GM13976 (cell line): ENCODE data around the gene TRAF1.
"Not testable (repeated sequence)": the region's sequence is repeated elsewhere in the genome, so short reads cannot be mapped to it uniquely, and the experiment has no call there.

ENCODE experiments used
- DNase-seq: peaks from one replicate; pipeline ENCODE4 v3.0.0; 2012; ENCODE audit warnings: low spot score
- in situ Hi-C: fragments of 300-500 bp; cut with MboI; formaldehyde crosslinking; loops from one replicate; pipeline ENCODE4 v1.12.0; 2022; ENCODE audit warnings: low sequenced_read_pairs, mixed read lengths, inconsistent platforms; ENCODE audit not compliant: unreplicated experiment
- TF ChIP-seq, protein P1 (sequence below): IDR thresholded peaks from 2 replicates; pipeline ENCODE4 v1.5.1; 2012; ENCODE audit warnings: borderline replicate concordance, mild to moderate bottlenecking; ENCODE audit not compliant: insufficient read depth; ENCODE audit errors: extremely low read depth, missing control alignments, control extremely low read depth

TRAF1 gene

DNA sequence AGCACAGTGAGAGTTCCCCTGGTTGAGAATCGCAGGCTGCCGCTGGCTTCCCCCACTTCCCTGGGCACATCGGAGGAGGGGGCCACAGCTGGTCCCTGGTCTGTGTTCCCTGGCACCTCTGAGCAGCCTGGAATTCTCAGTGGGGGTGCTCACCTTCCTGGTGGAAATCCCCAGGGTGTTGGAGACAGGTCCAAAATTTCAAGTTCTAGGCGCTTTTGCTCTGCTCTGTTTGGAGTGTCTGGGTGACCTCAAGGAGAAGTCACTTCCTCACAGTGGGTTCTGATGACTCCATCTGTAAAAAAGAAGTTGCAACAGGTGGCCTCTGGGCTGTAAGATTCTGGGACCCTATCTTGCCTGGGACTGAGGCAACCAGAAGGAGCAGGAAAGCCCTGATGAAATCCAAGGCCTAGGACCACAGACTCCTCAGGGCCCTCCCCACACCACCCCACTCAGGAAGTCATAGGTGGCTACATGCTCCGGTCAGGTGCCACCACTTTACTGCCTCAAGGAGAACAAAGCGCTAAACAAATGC is at the start of gene TRAF1:
Gene TRAF1, minus strand, starts transcription at position 400 of the 532 bp plus-strand sequence. CDS start 721 bp downstream, outside the sequence.
- in situ Hi-C loops, result no loop called here
- DNase-seq, result no peak
- TF ChIP-seq, protein P1, sequence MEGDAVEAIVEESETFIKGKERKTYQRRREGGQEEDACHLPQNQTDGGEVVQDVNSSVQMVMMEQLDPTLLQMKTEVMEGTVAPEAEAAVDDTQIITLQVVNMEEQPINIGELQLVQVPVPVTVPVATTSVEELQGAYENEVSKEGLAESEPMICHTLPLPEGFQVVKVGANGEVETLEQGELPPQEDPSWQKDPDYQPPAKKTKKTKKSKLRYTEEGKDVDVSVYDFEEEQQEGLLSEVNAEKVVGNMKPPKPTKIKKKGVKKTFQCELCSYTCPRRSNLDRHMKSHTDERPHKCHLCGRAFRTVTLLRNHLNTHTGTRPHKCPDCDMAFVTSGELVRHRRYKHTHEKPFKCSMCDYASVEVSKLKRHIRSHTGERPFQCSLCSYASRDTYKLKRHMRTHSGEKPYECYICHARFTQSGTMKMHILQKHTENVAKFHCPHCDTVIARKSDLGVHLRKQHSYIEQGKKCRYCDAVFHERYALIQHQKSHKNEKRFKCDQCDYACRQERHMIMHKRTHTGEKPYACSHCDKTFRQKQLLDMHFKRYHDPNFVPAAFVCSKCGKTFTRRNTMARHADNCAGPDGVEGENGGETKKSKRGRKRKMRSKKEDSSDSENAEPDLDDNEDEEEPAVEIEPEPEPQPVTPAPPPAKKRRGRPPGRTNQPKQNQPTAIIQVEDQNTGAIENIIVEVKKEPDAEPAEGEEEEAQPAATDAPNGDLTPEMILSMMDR, result no peak

DNA sequence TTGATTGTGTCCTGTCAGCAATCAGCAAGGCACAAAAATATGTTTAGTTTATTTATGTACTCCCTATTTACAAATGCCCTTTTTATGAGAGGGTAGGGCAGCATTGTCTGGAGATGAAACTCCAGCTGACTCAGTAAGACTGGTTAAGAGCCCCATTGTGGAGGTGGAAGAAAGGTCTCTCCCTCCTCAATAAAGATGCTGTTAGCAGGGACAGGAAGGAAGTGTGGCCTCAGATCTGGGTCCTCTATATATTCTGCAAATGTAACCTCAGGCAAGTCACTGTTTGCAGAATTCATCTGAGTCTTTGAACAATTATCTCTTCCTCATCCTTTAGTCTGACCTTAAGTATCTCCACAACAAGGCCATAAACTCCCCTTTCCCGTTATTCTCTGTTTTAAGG is 48.3 kb upstream of the TRAF1 start:
- TF ChIP-seq, protein P1, result no peak
- in situ Hi-C loops, result no loop called here
- DNase-seq, result no peak

DNA sequence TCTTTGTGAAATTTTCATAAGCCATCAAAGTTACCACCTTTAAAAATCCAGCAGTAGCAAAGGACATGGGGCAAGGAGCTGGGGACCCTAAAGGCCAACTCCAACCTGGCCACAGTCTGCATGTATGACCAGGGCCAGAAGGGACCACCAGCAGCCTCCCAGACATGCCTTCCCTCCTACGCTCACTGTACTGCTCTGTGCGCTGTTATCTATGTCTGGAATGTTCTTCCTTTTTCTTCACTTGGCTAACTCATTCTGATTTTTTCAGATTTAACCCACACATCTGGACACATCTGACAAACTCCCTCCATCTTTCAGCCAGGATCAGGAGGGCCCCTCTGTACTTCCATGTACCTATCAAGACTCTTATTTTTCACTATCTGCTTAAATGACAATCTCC is 47.6 kb upstream of the TRAF1 start:
- TF ChIP-seq, protein P1, result no peak
- DNase-seq, result no peak
- in situ Hi-C loops, result no loop called here

DNA sequence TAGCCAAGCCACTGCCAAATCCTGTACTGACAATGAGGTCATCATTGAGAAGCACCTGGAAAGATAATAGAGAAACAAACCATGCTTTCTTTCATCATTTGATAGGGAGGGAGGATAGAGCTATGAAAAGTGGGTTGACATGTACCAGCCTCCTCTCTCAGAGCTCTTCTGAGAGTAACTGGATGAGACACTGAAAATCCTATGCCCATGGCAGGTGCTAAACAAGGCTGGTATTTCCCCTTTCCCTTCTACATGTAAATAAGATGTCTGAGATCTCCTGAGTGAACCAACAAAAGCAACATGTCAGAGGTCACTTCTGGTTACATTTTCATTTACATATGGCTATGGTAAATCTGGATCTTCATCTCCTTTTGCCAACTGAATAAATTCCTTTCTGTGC is 45.3 kb upstream of the TRAF1 start:
- no peak for DNase-seq
- in situ Hi-C loops, result no loop called here
- TF ChIP-seq, protein P1, result no peak

GRCh38 chr9:120971471-120971870 is 44.9 kb upstream of the TRAF1 start:
- DNase-seq, in situ Hi-C loops: not testable (repeated sequence)

DNA sequence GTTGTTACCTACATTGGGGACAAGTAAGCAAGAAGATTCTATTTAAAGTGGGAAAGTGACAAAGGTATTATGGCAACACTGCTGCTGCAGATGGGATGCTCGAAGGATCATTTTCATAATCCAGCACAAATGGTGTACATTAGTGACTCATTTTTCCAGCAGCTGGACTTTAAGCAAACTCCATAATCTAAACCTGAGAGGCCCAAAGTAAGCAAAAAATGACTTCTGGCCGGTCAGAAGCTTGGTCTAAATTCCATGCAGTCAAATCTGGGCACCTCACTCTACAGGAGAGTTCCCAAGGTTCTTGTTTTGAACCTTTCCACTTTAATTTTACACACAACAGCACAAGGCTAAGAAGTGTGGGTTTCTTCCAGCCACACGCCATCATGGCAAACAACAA is 43.6 kb upstream of the TRAF1 start:
- TF ChIP-seq, protein P1, result no peak
- in situ Hi-C loops, result no loop called here
- no peak for DNase-seq

DNA sequence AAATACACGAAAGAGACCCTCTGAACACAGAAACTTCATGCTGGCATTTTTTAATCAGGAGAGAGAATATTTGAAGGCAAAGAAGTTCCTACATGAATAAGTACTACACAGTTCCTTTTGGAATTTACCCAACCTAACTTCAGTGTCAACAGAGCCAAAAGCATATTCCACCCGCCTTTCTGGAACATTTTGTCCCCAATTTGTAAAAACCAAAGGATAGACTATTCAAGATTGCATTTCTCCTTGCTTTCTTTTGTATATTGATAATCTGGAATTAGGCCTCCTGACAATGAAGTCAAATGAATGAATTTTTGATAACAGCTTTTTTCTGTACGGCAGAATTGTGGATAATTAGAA is 39.4 kb upstream of the TRAF1 start:
- TF ChIP-seq, protein P1, result no peak
- in situ Hi-C loops, result no loop called here
- DNase-seq, result no peak
